RWPE1 (cell line): ENCODE data around the gene TMEM108.

Experiments used
- CTCF ChIA-PET: fragments of 350-600 bp; sonication (Branson Sonifier 250); formaldehyde crosslinking; extraction: SDS; loops from one replicate; lab custom pipeline; 2021; lab: Yijun Ruan, JAX
- POLR2A ChIA-PET: fragments of 400-600 bp; formaldehyde crosslinking; extraction: SDS; loops from one replicate; lab custom pipeline; 2020; ENCODE audit warnings: antibody characterized with exemption; ENCODE audit not compliant: low non-redundant PET; lab: Yijun Ruan, JAX
- DNase-seq: peaks from one replicate; pipeline ENCODE4 v3.0.0; 2012; ENCODE audit warnings: low spot score
- H3K27ac ChIP-seq: fragments of 450-650 bp; 2 replicates; pipeline ENCODE4 v1.5.1; 2017
- CTCF ChIP-seq: fragments of 450-650 bp; conservative IDR thresholded peaks from 2 replicates; pipeline ENCODE4 v1.5.1; 2017; ENCODE audit warnings: low read depth, mild to moderate bottlenecking

The TMEM108 gene

GRCh38 chr3:133103706-133104105 lies 65.5 kb downstream of the TMEM108 start:
- ChIA-PET POLR2A (no interaction called here), CTCF (interaction anchor here (0.5 kb wide), 1 partner anchor 740 kb away, joined by 6 read pairs; no protein-coding TSS in a partner anchor)
- no peak for TF ChIP-seq CTCF
- no peak for DNase-seq
- no peak overlapping the region for H3K27ac ChIP-seq

- DNase-seq, result no peak
- TF ChIP-seq CTCF, result no peak
- ChIA-PET POLR2A (no interaction called here), CTCF (no interaction called here)
- no peak overlapping the region for H3K27ac ChIP-seq
Observed at GRCh38 chr3:133106169-133106568, 68.0 kb downstream of the TMEM108 start.

- no peak for DNase-seq
- TF ChIP-seq CTCF, result no peak
- no peak overlapping the region for H3K27ac ChIP-seq
- POLR2A ChIA-PET, result no interaction called here
- CTCF ChIA-PET, result no interaction called here
Observed at GRCh38 chr3:133112666-133113065, 74.5 kb downstream of the TMEM108 start.

- DNase-seq, result no peak
- POLR2A ChIA-PET, result no interaction called here
- TF ChIP-seq CTCF, result no peak
- CTCF ChIA-PET, result no interaction called here
- no peak overlapping the region for H3K27ac ChIP-seq
Observed at GRCh38 chr3:133113526-133113925, 75.3 kb downstream of the TMEM108 start.

GRCh38 chr3:133113927-133114597 lies 75.9 kb downstream of the TMEM108 start:
- CTCF ChIA-PET, result no interaction called here
- H3K27ac ChIP-seq, result no peak overlapping the region
- TF ChIP-seq CTCF, result no peak
- POLR2A ChIA-PET, result no interaction called here
- DNase-seq, result no peak

- POLR2A ChIA-PET, result no interaction called here
- CTCF ChIA-PET, result no interaction called here
- TF ChIP-seq CTCF, result no peak
- H3K27ac ChIP-seq, result no peak overlapping the region
- no peak for DNase-seq
Observed at GRCh38 chr3:133115176-133115575, 77.0 kb downstream of the TMEM108 start.
